IPS-15b (cell line): ENCODE measurements around the gene FSTL3.
"Not testable (repeated sequence)": the region's sequence is repeated elsewhere in the genome, so short reads cannot be mapped to it uniquely, and the experiment has no call there.

Experiments used
- H3K27me3 ChIP-seq: one replicate; pipeline ENCODE4 v1.6.1; 2013; ENCODE audit warnings: low read length; ENCODE audit not compliant: control insufficient read depth, insufficient read depth
- H3K36me3 ChIP-seq: one replicate; pipeline ENCODE4 v1.6.1; 2013; ENCODE audit warnings: low read length; ENCODE audit not compliant: control insufficient read depth, insufficient read depth
- H3K4me1 ChIP-seq: one replicate; pipeline ENCODE4 v1.6.1; 2013; ENCODE audit warnings: mild to moderate bottlenecking, low read length; ENCODE audit not compliant: control insufficient read depth, insufficient read depth
- H3K4me3 ChIP-seq: one replicate; pipeline ENCODE4 v1.5.1; 2013; ENCODE audit warnings: low read depth, low read length
- H3K9ac ChIP-seq: one replicate; pipeline ENCODE4 v1.6.1; 2013; ENCODE audit warnings: low read depth, mild to moderate bottlenecking, low read length
- H3K9me3 ChIP-seq: one replicate; pipeline ENCODE4 v1.6.1; 2013; ENCODE audit warnings: mild to moderate bottlenecking, low read length; ENCODE audit not compliant: control insufficient read depth, insufficient read depth

The FSTL3 gene

DNA sequence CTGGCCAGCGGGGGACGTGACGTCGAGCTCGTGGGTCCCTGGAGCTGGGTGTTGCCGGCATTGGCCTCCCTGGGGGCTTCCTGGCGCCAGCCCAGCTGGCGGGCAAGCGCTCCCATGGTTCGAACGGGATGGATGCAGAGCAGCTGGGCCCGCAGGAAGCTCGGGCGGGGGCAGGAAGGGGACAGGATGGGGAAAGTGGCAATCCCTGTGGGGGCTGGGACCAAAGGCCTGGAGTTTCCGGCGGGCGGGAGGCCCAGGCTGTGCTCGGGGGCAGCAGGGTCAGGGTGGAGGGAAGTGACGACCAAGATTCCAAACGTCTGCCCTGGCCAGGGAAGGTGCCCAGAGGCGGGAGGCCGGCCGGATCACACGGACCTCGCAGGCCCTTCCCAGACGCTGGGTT lies 51.8 kb downstream of the FSTL3 start:
- no peaks in the 10 kb centered on the region for H3K27me3 ChIP-seq
- H3K36me3 ChIP-seq: no peaks in the 10 kb centered on the region
- H3K4me3 ChIP-seq: no peak overlapping the region
- H3K9me3 ChIP-seq: no peaks in the 10 kb centered on the region
- H3K9ac ChIP-seq: no peak overlapping the region
- H3K4me1 ChIP-seq: no peaks in the 10 kb centered on the region

DNA sequence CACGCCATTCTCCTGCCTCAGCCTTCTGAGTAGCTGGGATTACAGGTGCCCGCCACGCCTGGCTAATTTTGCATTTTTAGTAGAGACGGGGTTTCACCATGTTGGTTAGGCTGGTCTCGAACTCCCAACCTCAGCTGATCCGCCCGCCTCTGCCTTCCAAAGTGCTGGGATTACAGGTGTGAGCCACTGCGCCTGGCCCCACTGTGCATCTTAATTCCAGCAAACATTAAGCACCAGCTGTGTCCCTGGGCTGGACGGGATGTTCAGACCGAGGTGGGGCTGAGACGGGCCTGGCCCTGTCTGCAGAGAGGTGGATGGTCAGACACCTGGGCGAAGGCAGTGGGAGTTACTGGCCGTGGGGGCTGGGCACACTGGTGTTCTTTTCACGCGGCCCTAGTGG lies 53.4 kb downstream of the FSTL3 start:
- not testable (repeated sequence) for H3K4me1 ChIP-seq, H3K27me3 ChIP-seq, H3K4me3 ChIP-seq, H3K9me3 ChIP-seq, H3K9ac ChIP-seq, H3K36me3 ChIP-seq

DNA sequence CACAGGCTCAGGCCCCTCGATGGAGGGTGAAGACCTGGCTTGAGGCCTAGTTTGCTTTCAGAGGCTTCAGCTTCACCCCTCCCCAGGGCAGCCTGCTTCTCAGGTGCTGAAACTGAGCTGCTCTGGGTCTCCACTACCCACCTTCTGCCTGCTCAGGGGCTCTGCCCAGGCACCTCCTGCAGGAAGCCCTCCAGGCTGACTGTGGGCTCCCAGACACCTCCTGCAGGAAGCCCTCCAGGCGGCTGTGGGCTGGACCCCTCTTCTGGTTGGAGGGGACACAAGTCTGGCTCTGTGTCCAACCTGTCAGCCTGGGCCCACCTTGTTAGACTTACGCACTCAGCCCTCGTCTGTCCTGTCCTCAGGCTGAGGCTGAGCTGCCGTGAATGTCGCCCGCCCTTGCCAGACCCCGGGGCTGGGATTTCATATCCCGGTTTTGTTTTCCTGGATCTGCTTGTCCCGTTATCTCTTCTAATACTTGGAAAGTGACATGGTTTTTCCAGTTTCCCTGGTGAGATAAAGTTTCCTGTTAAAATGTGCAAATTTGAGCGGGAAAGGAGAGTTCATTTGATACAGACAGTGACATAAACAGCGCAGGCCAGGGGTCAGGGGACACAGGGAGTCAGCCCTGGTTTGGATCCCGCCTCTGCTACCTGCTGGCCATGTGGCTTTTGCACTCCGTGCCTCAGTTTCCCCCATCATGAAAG lies 53.9 kb downstream of the FSTL3 start:
- Histone ChIP-seq H3K27me3 (no peaks in the 10 kb centered on the region), H3K4me3 (no peak overlapping the region), H3K4me1 (no peaks in the 10 kb centered on the region), H3K9me3 (no peaks in the 10 kb centered on the region), H3K36me3 (peaks cover 4% of the 10 kb centered on the region), H3K9ac (no peak overlapping the region)

DNA sequence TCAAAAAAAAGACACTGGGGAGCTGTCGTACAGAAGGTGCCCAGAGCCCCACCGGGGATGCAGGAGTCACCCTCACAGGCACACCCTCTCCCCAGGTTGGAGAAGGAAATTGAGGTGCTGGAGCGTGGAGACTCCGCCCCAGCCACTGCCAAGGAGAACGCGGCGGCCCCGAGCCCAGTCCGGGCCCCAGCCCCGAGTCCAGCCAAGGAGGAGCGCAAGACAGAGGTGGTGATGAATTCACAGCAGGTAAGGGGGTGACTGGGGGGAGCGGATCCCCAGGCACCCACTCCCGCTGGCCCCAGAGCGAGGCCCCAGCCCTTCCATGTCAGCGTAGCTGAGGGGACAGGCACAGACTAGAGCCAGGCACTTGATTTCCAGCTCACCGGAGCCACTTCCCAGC lies 54.8 kb downstream of the FSTL3 start:
- H3K9me3 ChIP-seq: no peaks in the 10 kb centered on the region
- no peak overlapping the region for H3K4me3 ChIP-seq
- peaks cover 4% of the 10 kb centered on the region for H3K36me3 ChIP-seq
- no peaks in the 10 kb centered on the region for H3K27me3 ChIP-seq
- H3K9ac ChIP-seq: no peak overlapping the region
- H3K4me1 ChIP-seq: no peaks in the 10 kb centered on the region

GRCh38 chr19:732148-733069 lies 56.2 kb downstream of the FSTL3 start:
- Histone ChIP-seq H3K4me3 (no peak overlapping the region), H3K4me1 (no peaks in the 10 kb centered on the region), H3K36me3 (peaks cover 4% of the 10 kb centered on the region), H3K9me3 (no peaks in the 10 kb centered on the region), H3K9ac (no peak overlapping the region), H3K27me3 (no peaks in the 10 kb centered on the region)
